GM23338 (cell line): ENCODE measurements around the gene C10orf71. TPM values are rescaled to one million over a fixed set of nuclear protein-coding genes. Genes with fewer than 3 reads are reported as not detected.

Experiments used
- ATAC-seq: fragments of 200-7000 bp; cut with Tn5 transposase; 3 replicates; pipeline ENCODE4 v1.9.1; 2020
- DNase-seq: peaks from one replicate; pipeline ENCODE4 v3.0.0-alpha.2; 2015; ENCODE audit warnings: low spot score
- H2AFZ ChIP-seq: fragments of 200-600 bp; sonication (generic); 2 replicates; pipeline ENCODE4 v1.8.0; 2016; ENCODE audit warnings: antibody characterized with exemption, mild to moderate bottlenecking, moderate library complexity
- H3F3A ChIP-seq: fragments of 200-600 bp; sonication (generic); replicated peaks from 2 replicates; pipeline ENCODE4 v1.8.0; 2017; ENCODE audit warnings: antibody characterized with exemption, mixed run types, low read depth
- H3K27ac ChIP-seq: fragments of 200-600 bp; sonication (generic); 2 replicates; pipeline ENCODE4 v1.6.1; 2016; ENCODE audit warnings: low read depth
- H3K27me3 ChIP-seq: fragments of 200-600 bp; sonication (generic); 2 replicates; pipeline ENCODE4 v1.8.0; 2016; ENCODE audit warnings: mild to moderate bottlenecking, mixed run types, moderate library complexity; ENCODE audit not compliant: insufficient read depth
- H3K36me3 ChIP-seq: fragments of 200-600 bp; sonication (generic); 2 replicates; pipeline ENCODE4 v1.8.0; 2016; ENCODE audit warnings: mild to moderate bottlenecking; ENCODE audit not compliant: insufficient read depth
- H3K4me1 ChIP-seq: fragments of 200-600 bp; sonication (generic); 2 replicates; pipeline ENCODE4 v1.8.0; 2016; ENCODE audit warnings: mild to moderate bottlenecking, moderate library complexity; ENCODE audit not compliant: insufficient read depth
- H3K4me2 ChIP-seq: fragments of 200-600 bp; sonication (generic); 2 replicates; pipeline ENCODE4 v1.7.1; 2017; ENCODE audit warnings: mixed run types
- H3K4me3 ChIP-seq: fragments of 200-600 bp; sonication (generic); 2 replicates; pipeline ENCODE4 v1.6.1; 2016; ENCODE audit warnings: mixed run types
- H3K79me2 ChIP-seq: fragments of 200-600 bp; sonication (generic); replicated peaks from 2 replicates; pipeline ENCODE4 v1.8.0; 2017; ENCODE audit warnings: mild to moderate bottlenecking; ENCODE audit not compliant: insufficient read depth
- H3K9me2 ChIP-seq: fragments of 200-600 bp; sonication (generic); 2 replicates; pipeline ENCODE4 v1.8.0; 2017; ENCODE audit not compliant: insufficient read depth
- H4K20me1 ChIP-seq: fragments of 200-600 bp; sonication (generic); replicated peaks from 2 replicates; pipeline ENCODE4 v1.8.0; 2017; ENCODE audit warnings: mild to moderate bottlenecking; ENCODE audit not compliant: insufficient read depth
- H3K27ac Mint-ChIP-seq: 2 replicates; pipeline ENCODE4 v1.8.0; 2020; ENCODE audit warnings: inconsistent platforms, mild to moderate bottlenecking, moderate library complexity, mixed read lengths
- H3K27me3 Mint-ChIP-seq: 3 replicates; pipeline ENCODE4 v1.8.0; 2022; ENCODE audit warnings: low read depth, mild to moderate bottlenecking, moderate library complexity, mixed read lengths, inconsistent platforms; ENCODE audit not compliant: insufficient read depth, poor library complexity
- H3K36me3 Mint-ChIP-seq: 3 replicates; pipeline ENCODE4 v1.8.0; 2021; ENCODE audit warnings: low read depth, mild to moderate bottlenecking, inconsistent platforms, moderate library complexity, mixed read lengths
- H3K4me1 Mint-ChIP-seq: 3 replicates; pipeline ENCODE4 v1.8.0; 2020; ENCODE audit warnings: mild to moderate bottlenecking, inconsistent platforms, mixed read lengths
- H3K4me3 Mint-ChIP-seq: 3 replicates; pipeline ENCODE4 v1.8.0; 2021; ENCODE audit warnings: moderate library complexity, mild to moderate bottlenecking, inconsistent platforms, mixed read lengths
- H3K9me3 Mint-ChIP-seq: 3 replicates; pipeline ENCODE4 v1.8.0; 2020; ENCODE audit warnings: moderate library complexity, mild to moderate bottlenecking, inconsistent platforms, mixed read lengths
- CREB1 ChIP-seq: fragments of 250-450 bp; sonication (Bioruptor Pico); IDR thresholded peaks from 2 replicates; pipeline ENCODE4 v1.5.0; 2020; ENCODE audit warnings: low read depth, mild to moderate bottlenecking, moderate library complexity
- ETS1 ChIP-seq: IDR thresholded peaks from 2 replicates; pipeline ENCODE4 v1.6.1; 2016; ENCODE audit warnings: antibody characterized with exemption
- EZH2 ChIP-seq: fragments of 200-600 bp; sonication (generic); IDR thresholded peaks from one replicate; pipeline ENCODE4 v1.8.0; 2017; ENCODE audit warnings: antibody characterized with exemption, mild to moderate bottlenecking, low read depth; ENCODE audit not compliant: unreplicated experiment
- EZH2phosphoT487 ChIP-seq: fragments of 200-600 bp; sonication (generic); IDR thresholded peaks from one replicate; pipeline ENCODE4 v1.8.1; 2018; ENCODE audit warnings: antibody characterized with exemption; ENCODE audit not compliant: unreplicated experiment
- JUNB ChIP-seq: IDR thresholded peaks from one replicate; pipeline ENCODE4 v1.6.1; 2016; ENCODE audit warnings: antibody characterized with exemption; ENCODE audit not compliant: unreplicated experiment
- NANOG ChIP-seq: IDR thresholded peaks from 2 replicates; pipeline ENCODE4 v1.6.1; 2016; ENCODE audit warnings: antibody characterized with exemption, borderline replicate concordance
- POLR2AphosphoS5 ChIP-seq: IDR thresholded peaks from 2 replicates; pipeline ENCODE4 v1.6.1; 2016; ENCODE audit warnings: antibody characterized with exemption, low read depth
- ZNF114 ChIP-seq: fragments of 250-450 bp; sonication (Bioruptor Pico); IDR thresholded peaks from 2 replicates; pipeline ENCODE4 v1.5.0; 2020; ENCODE audit warnings: mild to moderate bottlenecking, moderate library complexity
- ZNF331 ChIP-seq: fragments of 250-450 bp; sonication (Bioruptor Pico); IDR thresholded peaks from 2 replicates; pipeline ENCODE4 v1.5.0; 2020; ENCODE audit warnings: low read depth, mild to moderate bottlenecking, moderate library complexity
- ZNF462 ChIP-seq: fragments of 250-450 bp; sonication (Bioruptor Pico); IDR thresholded peaks from 2 replicates; pipeline ENCODE4 v1.5.0; 2020; ENCODE audit warnings: mild to moderate bottlenecking, moderate library complexity
- polyA plus RNA-seq: library from polyadenylated mRNA; unstranded; fragments of >200 nt; fragmentation: Nextera tagmentation; extraction: Ambion mirVana; gene quantifications from 2 replicates; pipeline ENCODE4 v1.2.1, GENCODE V29; 2016
- total RNA-seq: library from RNA; depleted of rRNA; stranded (reverse); fragments of >200 nt; shearing (Covaris generic); gene quantifications from 2 replicates; pipeline ENCODE4 v1.2.3, GENCODE V29; 2014

The C10orf71 gene
- total and polyA plus RNA-seq, 2 experiments from 2014 or later: not detected

GRCh38 chr10:49295297-49295696 is 3.7 kb upstream of the C10orf71 start:
- Histone ChIP-seq H2AFZ (no peak overlapping the region), H3K79me2 (no peaks in the 10 kb centered on the region)
- ATAC-seq: no peak

GRCh38 chr10:49296382-49296781 is 2.6 kb upstream of the C10orf71 start:
- H2AFZ ChIP-seq: peak overlapping the region; percentile 14; the same call in 1 of the 2 replicates
- Mint-ChIP-seq H3K4me3 (no peak overlapping the region), H3K4me1 (peaks cover 23% of the 10 kb centered on the region), H3K27ac (no peak overlapping the region), H3K36me3 (no peaks in the 10 kb centered on the region), H3K27me3 (peaks cover 8% of the 10 kb centered on the region), H3K9me3 (no peaks in the 10 kb centered on the region)
- no peaks in the 10 kb centered on the region for H3K9me2 ChIP-seq
- TF ChIP-seq ZNF331 (CRISPR knock-in tag) (no peak), CREB1 (CRISPR knock-in tag) (no peak), NANOG (no peak), EZH2 (no peak), JUNB (no peak)
- H3K4me1 ChIP-seq: no peaks in the 10 kb centered on the region
- no peaks in the 10 kb centered on the region for H3F3A ChIP-seq
- no peak overlapping the region for H3K4me2 ChIP-seq
- no peak for DNase-seq
- H3K27me3 ChIP-seq: no peaks in the 10 kb centered on the region
- no peak for ATAC-seq
- no peaks in the 10 kb centered on the region for H3K36me3 ChIP-seq
- H3K79me2 ChIP-seq: no peaks in the 10 kb centered on the region
- H4K20me1 ChIP-seq: no peaks in the 10 kb centered on the region
- no peak overlapping the region for H3K4me3 ChIP-seq
- no peak overlapping the region for H3K27ac ChIP-seq

More at GRCh38 chr10:49295297-49295696, 3.7 kb upstream of the C10orf71 start:
- H3K9me3 Mint-ChIP-seq: no peaks in the 10 kb centered on the region
- no peak overlapping the region for H3K4me3 Mint-ChIP-seq
- H3K36me3 Mint-ChIP-seq: no peaks in the 10 kb centered on the region
- Histone ChIP-seq H3K36me3 (no peaks in the 10 kb centered on the region), H4K20me1 (no peaks in the 10 kb centered on the region), H3K27ac (no peak overlapping the region), H3K9me2 (no peaks in the 10 kb centered on the region), H3K4me1 (no peaks in the 10 kb centered on the region), H3K27me3 (no peaks in the 10 kb centered on the region), H3K4me2 (no peak overlapping the region), H3K4me3 (no peak overlapping the region), H3F3A (no peaks in the 10 kb centered on the region)
- H3K27me3 Mint-ChIP-seq: peaks cover 7% of the 10 kb centered on the region
- H3K4me1 Mint-ChIP-seq: peaks cover 23% of the 10 kb centered on the region
- no peak for TF ChIP-seq POLR2AphosphoS5
- no peak for TF ChIP-seq NANOG
- TF ChIP-seq ZNF114: no peak
- no peak for DNase-seq
- no peak overlapping the region for H3K27ac Mint-ChIP-seq

- Histone ChIP-seq H3K79me2 (no peaks in the 10 kb centered on the region), H3K4me2 (no peak overlapping the region), H3F3A (no peaks in the 10 kb centered on the region), H3K4me3 (no peak overlapping the region), H2AFZ (no peak overlapping the region; the same call in 1 of the 2 replicates), H3K36me3 (no peaks in the 10 kb centered on the region), H3K9me2 (no peaks in the 10 kb centered on the region), H3K27me3 (no peaks in the 10 kb centered on the region), H4K20me1 (no peaks in the 10 kb centered on the region), H3K4me1 (no peaks in the 10 kb centered on the region), H3K27ac (no peak overlapping the region)
- H3K9me3 Mint-ChIP-seq: no peaks in the 10 kb centered on the region
- ATAC-seq (peak; percentile 25; the same call in 2 of the 3 replicates), DNase-seq (no peak)
- H3K27me3 Mint-ChIP-seq: peaks cover 9% of the 10 kb centered on the region
- H3K27ac Mint-ChIP-seq: no peak overlapping the region
- H3K4me3 Mint-ChIP-seq: no peak overlapping the region
- H3K36me3 Mint-ChIP-seq: no peaks in the 10 kb centered on the region
- peaks cover 23% of the 10 kb centered on the region for H3K4me1 Mint-ChIP-seq
- TF ChIP-seq EZH2phosphoT487: no peak
- TF ChIP-seq JUNB: no peak
- TF ChIP-seq ZNF462 (CRISPR knock-in tag): no peak
- no peak for TF ChIP-seq EZH2
- no peak for TF ChIP-seq POLR2AphosphoS5
- TF ChIP-seq ETS1: no peak
These were observed 2.1 kb upstream of the C10orf71 start for GRCh38 chr10:49296836-49297235.
